ENCODE data around the gene NMT1. TPM values are rescaled to one million over a fixed set of nuclear protein-coding genes. Genes with fewer than 3 reads are reported as not detected.

The NMT1 gene
- total and polyA plus RNA-seq, 2 of the 13 experiments (the other 11 are each of a cell fraction or from before 2014, with no cell fraction given), result 75.7 to 142 TPM

DNA sequence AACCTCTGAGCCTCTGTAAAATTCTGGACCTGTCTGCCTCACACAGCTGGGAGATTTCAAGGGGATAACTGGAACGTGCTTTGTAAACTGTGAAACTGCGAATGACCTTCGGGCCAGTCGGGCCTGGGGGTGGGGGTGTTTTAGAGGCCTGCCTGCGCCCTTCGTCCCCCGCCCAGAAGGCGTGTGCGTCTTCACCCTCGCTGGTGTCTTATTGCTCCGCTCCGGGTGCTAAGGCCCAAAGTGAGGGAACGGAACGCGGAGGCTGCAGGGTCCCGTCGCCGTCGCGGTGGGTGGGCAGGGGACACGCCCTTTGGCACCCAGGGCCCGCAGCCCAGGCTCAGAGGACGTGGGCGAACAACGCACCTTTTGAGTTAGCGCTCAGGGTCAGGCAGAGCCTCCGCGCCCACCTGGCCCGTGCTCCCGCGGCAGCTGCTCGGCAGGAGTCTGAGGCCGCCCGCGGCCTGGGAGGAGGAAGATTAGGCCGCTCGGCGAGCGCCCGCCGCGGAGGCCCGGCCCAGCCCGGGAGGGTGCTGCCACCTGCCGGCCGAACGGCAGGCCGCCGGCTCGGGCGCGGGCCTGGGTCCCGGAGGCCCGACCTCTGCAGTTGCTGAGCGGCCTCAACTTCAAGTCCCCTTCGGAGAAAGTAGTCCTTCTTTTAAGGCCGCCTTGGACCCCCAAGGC, 39.4 kb upstream of the NMT1 start (continued):
- TF ChIP-seq ZNF713 (CRISPR knock-in tag; IDR thresholded peaks at IDR 0.05) (peak; percentile 45; the same call in 1 of the 2 replicates), SNAPC2 (CRISPR knock-in tag; IDR thresholded peaks at IDR 0.05) (0 out of 2 replicates have a peak, but pooled peaks have one; percentile 58), MATR3 (CRISPR knock-in tag; IDR thresholded peaks at IDR 0.05) (no peak), ZNF253 (CRISPR knock-in tag; IDR thresholded peaks at IDR 0.05; ENCODE audit: borderline replicate concordance) (peak; percentile 76; the same call in 1 of the 2 replicates), ZNF430 (CRISPR knock-in tag; IDR thresholded peaks at IDR 0.05) (peak; percentile 97), ZNF431 (CRISPR knock-in tag; IDR thresholded peaks at IDR 0.05; ENCODE audit: borderline replicate concordance, low read depth) (peak; percentile 83; the same call in 1 of the 2 replicates), ZNF136 (CRISPR knock-in tag; IDR thresholded peaks at IDR 0.05; ENCODE audit: low read depth) (no peak), NFRKB (IDR thresholded peaks at IDR 0.05) (no peak), ZNF33B (CRISPR knock-in tag; IDR thresholded peaks at IDR 0.05) (no peak; the same call in 1 of the 2 replicates), ZNF354B (CRISPR knock-in tag; IDR thresholded peaks at IDR 0.05) (no peak), RBFOX2 (IDR thresholded peaks at IDR 0.05; ENCODE audit: low read depth, low read length) (peak; percentile 84), PAWR (CRISPR knock-in tag; IDR thresholded peaks at IDR 0.05; ENCODE audit: borderline replicate concordance) (no peak), NCOR1 (IDR thresholded peaks at IDR 0.05; ENCODE audit: borderline replicate concordance, low read length) (peak; percentile 40; the same call in 1 of the 2 replicates), ZNF572 (CRISPR knock-in tag; IDR thresholded peaks at IDR 0.05) (peak; percentile 75; the same call in 1 of the 2 replicates), CEBPB (IDR thresholded peaks at IDR 0.05; ENCODE audit: borderline replicate concordance, low read depth, low read length) (no peak), ZNF891 (CRISPR knock-in tag; IDR thresholded peaks at IDR 0.05) (0 out of 2 replicates have a peak, but pooled peaks have one; percentile 16)
- TF ChIP-seq, protein P1, sequence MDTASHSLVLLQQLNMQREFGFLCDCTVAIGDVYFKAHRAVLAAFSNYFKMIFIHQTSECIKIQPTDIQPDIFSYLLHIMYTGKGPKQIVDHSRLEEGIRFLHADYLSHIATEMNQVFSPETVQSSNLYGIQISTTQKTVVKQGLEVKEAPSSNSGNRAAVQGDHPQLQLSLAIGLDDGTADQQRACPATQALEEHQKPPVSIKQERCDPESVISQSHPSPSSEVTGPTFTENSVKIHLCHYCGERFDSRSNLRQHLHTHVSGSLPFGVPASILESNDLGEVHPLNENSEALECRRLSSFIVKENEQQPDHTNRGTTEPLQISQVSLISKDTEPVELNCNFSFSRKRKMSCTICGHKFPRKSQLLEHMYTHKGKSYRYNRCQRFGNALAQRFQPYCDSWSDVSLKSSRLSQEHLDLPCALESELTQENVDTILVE (CRISPR knock-in tag; IDR thresholded peaks at IDR 0.05), result no peak; the same call in 1 of the 2 replicates
- TF ChIP-seq, protein P2, sequence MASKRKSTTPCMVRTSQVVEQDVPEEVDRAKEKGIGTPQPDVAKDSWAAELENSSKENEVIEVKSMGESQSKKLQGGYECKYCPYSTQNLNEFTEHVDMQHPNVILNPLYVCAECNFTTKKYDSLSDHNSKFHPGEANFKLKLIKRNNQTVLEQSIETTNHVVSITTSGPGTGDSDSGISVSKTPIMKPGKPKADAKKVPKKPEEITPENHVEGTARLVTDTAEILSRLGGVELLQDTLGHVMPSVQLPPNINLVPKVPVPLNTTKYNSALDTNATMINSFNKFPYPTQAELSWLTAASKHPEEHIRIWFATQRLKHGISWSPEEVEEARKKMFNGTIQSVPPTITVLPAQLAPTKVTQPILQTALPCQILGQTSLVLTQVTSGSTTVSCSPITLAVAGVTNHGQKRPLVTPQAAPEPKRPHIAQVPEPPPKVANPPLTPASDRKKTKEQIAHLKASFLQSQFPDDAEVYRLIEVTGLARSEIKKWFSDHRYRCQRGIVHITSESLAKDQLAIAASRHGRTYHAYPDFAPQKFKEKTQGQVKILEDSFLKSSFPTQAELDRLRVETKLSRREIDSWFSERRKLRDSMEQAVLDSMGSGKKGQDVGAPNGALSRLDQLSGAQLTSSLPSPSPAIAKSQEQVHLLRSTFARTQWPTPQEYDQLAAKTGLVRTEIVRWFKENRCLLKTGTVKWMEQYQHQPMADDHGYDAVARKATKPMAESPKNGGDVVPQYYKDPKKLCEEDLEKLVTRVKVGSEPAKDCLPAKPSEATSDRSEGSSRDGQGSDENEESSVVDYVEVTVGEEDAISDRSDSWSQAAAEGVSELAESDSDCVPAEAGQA (IDR thresholded peaks at IDR 0.05; ENCODE audit: low read depth), result no peak
- TF ChIP-seq, protein P2 (CRISPR knock-in tag; IDR thresholded peaks at IDR 0.05; ENCODE audit: borderline replicate concordance), result no peak

All from HepG2 (cell line).